Measurements from ENCODE around the gene PTPRM.

Gene PTPRM

DNA sequence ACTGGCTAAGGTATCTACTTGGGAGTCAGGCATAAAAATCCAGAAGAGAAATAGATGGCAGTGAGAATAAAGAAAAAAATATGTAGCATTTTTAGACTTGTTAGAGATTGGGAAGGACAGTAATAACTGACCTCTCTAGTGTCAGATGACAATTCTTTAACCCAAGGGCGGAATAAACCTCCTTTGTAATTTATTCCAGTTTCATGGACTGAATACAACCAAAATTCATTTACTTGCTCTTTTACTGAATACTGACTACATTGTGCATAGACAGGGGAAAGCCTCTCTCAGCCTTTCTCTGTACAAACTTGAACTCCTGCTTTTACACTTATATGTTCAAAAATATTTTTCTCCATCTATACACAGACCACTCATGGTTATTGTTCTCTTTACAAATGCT, 566.8 kb downstream of the PTPRM start:
- DNase-seq = no peak

GRCh38 chr18:8139127-8139527, 572.0 kb downstream of the PTPRM start:
- no peak for DNase-seq

DNA sequence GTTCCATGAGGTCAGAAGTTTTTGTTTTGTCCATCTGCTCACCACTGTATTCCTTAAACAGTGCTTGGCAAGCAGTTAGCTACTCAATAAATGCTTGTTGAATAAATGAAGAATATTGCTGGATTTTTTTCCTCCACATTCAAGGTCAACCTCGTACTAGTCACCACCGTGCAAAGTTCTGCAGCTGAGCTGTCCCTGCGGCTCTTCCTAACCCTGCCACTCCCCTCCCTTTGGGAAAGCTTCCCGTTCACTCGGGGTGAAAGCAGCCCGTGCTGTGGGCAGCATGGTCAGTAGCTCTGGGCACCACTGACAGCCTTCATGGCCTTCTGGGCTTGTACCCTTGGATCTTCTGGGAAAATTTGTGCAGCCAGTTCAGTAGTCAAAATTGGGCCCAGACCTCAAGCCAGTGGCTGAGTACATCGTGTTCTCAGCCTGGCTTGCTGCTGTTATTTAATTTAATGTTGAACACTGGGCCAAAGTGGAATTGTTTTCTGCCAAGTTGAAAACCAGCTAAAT, 572.8 kb downstream of the PTPRM start:
- no peak for DNase-seq

GRCh38 chr18:8140841-8141501, 573.9 kb downstream of the PTPRM start:
- DNase-seq = no peak

GRCh38 chr18:8142131-8142711, 575.1 kb downstream of the PTPRM start:
- no peak for DNase-seq

GRCh38 chr18:8142932-8143331, 575.8 kb downstream of the PTPRM start:
- DNase-seq = no peak

- no peak for DNase-seq
Observed at GRCh38 chr18:8151181-8151580, 584.1 kb downstream of the PTPRM start.

DNA sequence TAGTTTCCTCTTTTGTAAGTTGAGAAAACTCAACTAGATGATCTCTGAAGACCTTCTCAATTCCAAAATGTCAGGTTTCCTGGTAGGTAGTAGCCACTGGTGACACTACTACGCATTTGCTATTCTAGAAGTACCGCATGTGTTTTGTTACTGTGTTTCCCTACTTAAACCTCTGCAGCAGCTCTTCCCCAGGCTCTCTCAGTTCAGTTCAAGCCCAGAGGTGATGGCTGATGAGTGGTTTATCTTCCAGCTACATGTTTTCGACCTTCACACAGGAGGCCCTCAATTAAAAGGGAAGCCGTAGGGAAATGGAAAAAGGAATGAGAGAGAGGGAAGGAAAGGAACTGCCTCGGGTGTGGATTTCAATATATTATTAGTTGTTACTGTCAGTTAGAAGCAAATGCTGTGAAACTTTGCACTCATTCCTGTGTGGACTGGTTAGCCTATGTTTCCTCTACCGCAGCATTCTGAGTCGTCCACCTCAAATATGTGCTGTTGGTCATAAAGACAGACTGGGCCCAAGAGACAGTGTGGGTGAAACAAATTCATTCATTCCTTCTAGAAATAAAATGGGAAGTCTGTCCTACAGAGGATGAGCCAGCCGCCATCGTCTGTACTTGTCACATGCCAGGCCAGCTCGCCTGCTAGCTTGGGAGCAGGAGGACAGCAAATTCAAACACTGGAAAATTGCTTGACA, 586.9 kb downstream of the PTPRM start:
- DNase-seq = no peak

GRCh38 chr18:8162802-8163201, 595.7 kb downstream of the PTPRM start:
- DNase-seq = no peak

GRCh38 chr18:8163286-8163959, 596.3 kb downstream of the PTPRM start:
- no peak for DNase-seq

DNA sequence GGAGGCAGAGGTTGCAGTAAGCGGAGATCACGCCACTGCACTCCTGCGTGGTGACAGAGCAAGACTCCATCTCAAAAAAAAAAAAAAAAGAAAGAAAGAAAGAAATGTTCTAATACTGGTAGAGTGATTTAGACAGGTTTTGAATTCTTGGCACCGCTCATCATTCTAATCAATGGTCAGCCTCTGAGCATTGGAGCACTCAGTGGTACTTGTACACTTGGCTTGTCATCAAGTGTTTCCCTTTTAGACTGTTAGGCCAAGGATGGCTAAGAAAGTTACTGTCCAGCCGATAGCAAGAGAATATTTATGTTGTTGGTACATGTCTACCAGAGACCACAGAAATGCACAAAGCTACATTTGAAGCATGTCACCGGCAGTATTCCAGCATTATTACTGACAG, 598.0 kb downstream of the PTPRM start:
- DNase-seq = no peak

GRCh38 chr18:8167026-8167425, 599.9 kb downstream of the PTPRM start:
- no peak for DNase-seq

- DNase-seq = no peak
Observed at GRCh38 chr18:8167673-8168072, 600.6 kb downstream of the PTPRM start.

GRCh38 chr18:8169722-8170121, 602.6 kb downstream of the PTPRM start:
- no peak for DNase-seq

DNA sequence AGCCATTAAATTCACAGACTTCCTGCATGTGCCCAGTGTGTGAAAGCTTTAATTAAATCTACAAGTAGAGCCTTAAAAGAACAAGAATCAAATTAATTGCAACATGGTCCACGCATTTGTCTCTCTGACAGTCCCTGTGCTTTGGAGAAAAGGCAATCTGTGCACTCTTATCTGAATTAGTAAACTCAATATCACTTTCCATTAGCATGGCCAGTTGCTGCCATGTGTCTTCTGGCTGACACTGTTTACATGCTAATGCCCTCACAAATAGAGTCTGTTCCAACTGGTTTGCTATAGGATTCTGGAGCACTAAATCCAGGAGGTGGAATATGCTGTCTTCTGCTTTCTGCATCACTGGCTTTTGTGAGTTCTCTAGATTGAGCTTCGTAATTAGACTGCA, 607.7 kb downstream of the PTPRM start:
- no peak for DNase-seq

DNA sequence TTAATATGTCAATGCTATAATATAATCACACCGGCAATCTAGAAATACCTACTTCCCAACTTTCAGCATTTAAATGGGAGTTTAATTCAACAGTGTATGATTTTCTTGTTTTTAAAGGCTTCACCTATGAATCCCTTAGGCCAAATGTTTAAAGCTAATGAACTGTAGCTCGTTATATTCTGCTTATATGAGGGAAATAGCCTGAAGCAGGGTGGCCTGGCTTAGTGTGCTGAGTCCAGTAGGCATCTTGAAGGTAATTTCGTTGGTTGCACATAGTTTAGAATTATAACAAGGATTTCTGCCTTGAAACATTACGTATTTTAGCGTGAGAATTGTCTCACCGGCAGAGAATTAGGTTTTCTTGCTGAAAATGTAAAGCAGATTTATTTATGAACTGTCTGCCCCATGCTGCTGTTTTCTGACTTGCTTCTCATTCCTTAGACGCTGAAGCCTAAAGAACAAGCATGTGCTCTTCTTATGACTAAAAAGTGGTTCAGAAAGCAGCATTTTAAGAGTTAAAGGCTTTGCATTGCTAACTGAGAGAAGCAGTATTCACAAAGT, 608.5 kb downstream of the PTPRM start:
- no peak for DNase-seq

DNA sequence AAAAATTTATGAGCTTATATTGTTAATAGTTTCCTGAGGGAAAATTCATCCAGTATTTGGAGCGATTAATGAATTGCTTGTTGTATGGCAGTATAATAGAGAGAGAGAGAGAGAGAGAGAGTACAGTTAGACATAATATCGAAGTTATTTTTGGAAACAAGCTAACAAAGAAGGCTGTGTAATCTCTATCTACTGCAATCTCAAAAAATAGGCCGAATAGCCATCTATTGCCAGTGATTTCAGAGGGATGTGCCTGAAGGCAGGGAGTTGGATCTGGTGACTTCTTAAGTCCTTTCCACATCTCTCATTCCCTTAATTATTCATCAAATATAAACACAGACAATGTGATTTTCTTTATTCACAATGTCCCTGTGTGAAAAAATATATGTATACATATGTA, 609.0 kb downstream of the PTPRM start:
- no peak for DNase-seq

- DNase-seq = no peak
Observed at GRCh38 chr18:8176554-8176953, 609.4 kb downstream of the PTPRM start.

DNA sequence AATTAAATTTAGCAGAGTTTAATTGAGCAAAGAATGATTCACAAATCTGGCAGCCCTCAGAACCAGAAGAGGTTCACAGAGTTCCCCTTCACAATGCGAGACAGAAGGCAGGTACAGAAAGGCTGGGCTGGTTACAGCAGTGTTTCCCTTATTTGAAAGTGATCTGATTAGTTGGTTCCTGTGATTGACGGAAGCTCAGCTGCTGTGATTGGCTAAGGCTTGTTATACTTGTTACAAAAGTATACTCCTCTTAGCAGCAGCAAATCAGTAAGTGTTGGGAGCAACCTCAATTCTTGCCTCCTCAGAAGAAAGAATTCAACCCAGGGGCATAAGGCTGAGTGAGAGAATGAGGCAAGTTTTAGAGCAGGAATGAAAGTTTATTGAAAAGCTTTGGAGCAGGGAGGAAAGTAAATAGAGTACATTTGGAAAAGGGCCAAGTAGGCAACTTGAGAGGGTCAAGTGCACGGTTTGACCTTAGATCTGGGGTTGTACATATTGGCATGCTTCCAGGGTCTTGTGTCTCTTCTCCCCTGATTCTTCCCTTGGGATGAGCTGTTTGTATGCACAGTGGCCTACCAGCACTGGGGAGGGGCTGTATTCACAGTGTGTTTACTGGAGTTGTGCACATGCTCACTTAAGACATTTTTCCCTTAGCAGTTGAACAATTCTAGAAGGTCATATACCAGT, 610.4 kb downstream of the PTPRM start:
- no peak for DNase-seq

GRCh38 chr18:8186413-8186812, 619.3 kb downstream of the PTPRM start:
- DNase-seq = no peak

GRCh38 chr18:8188184-8188583, 621.1 kb downstream of the PTPRM start:
- DNase-seq = no peak

DNA sequence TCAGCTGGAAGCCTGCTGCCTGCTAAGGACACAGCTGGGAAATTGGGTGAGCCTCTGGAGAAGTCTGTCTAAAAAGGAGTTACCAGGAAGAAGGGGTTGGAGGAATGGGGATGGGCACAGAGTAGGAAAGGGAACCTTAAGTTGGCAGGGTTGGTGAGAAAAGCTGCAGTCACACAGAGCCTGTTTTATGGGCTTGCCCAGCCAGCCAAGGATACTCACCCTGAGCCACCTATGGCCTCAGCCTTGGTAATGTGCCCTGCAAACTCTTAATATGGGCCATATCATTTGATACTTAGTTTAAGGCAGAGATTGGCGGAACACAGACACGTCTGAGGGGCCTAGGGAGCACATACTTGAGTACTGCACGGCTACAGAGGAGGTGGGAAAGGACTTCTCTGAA, 623.9 kb downstream of the PTPRM start:
- DNase-seq = no peak

DNA sequence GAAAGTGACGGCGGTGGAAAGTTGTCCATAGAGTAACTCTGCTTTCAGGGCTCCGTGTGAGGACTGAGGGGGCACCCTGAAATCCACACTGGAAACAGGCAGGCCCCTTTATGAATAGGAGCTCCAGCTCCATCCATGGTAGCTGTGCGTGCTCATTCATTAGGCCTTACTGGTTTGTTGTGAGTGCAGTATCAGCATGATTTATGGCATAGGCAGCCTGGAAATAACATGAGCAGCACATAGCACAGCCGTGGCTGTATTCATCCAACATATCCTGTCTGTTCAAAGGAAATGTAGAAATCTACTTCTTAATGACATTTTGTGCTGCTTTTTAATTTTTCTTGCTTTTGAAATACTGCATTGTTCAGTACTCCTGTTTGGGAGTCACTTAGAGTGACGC, 627.3 kb downstream of the PTPRM start:
- no peak for DNase-seq

All from inflammatory macrophage (primary cell).